HG02642 (cell line): Measurements from ENCODE around the gene DCK.
"Not testable (repeated sequence)": the region's sequence is repeated elsewhere in the genome, so short reads cannot be mapped to it uniquely, and the experiment has no call there.

Experiments
- ATAC-seq: cut with Tn5 transposase; IDR thresholded peaks from one replicate; pipeline ENCODE4 v1.9.1; 2021; ENCODE audit warnings: mild to moderate bottlenecking; ENCODE audit not compliant: unreplicated experiment, poor library complexity

DCK gene

GRCh38 chr4:70997546-70997945 lies 4.1 kb downstream of the DCK start:
- ATAC-seq = no peak

GRCh38 chr4:70999639-71000038 lies 6.2 kb downstream of the DCK start:
- ATAC-seq = not testable (repeated sequence)

GRCh38 chr4:71001363-71001762 lies 7.9 kb downstream of the DCK start:
- not testable (repeated sequence) for ATAC-seq

GRCh38 chr4:71004281-71004851 lies 10.9 kb downstream of the DCK start:
- ATAC-seq = peak; percentile 39

GRCh38 chr4:71005025-71005424 lies 11.6 kb downstream of the DCK start:
- ATAC-seq = not testable (repeated sequence)

- ATAC-seq = peak; percentile 84
Measured at GRCh38 chr4:71006203-71006907, 12.9 kb downstream of the DCK start.

- ATAC-seq = no peak
Measured at GRCh38 chr4:71008196-71008595, 14.7 kb downstream of the DCK start.

GRCh38 chr4:71009086-71009485 lies 15.6 kb downstream of the DCK start:
- ATAC-seq = no peak

GRCh38 chr4:71009890-71010588 lies 16.6 kb downstream of the DCK start:
- ATAC-seq = peak; percentile 49

GRCh38 chr4:71011451-71011850 lies 18.0 kb downstream of the DCK start:
- no peak for ATAC-seq

GRCh38 chr4:71017391-71017790 lies 23.9 kb downstream of the DCK start:
- ATAC-seq = not testable (repeated sequence)

GRCh38 chr4:71020611-71021010 lies 27.2 kb downstream of the DCK start:
- ATAC-seq = no peak

GRCh38 chr4:71025654-71026053 lies 32.2 kb downstream of the DCK start:
- no peak for ATAC-seq

GRCh38 chr4:71026086-71026485 lies 32.6 kb downstream of the DCK start:
- ATAC-seq = no peak

- no peak for ATAC-seq
Measured at GRCh38 chr4:71027611-71028010, 34.2 kb downstream of the DCK start.

GRCh38 chr4:71029504-71029903 lies 36.1 kb downstream of the DCK start:
- no peak for ATAC-seq

- ATAC-seq = not testable (repeated sequence)
Measured at GRCh38 chr4:71032106-71032505, 38.7 kb downstream of the DCK start.

GRCh38 chr4:71045256-71045655 lies 51.8 kb downstream of the DCK start:
- no peak for ATAC-seq

GRCh38 chr4:71049395-71049794 lies 55.9 kb downstream of the DCK start:
- ATAC-seq = no peak

- no peak for ATAC-seq
Measured at GRCh38 chr4:71050809-71051208, 57.4 kb downstream of the DCK start.

- no peak for ATAC-seq
Measured at GRCh38 chr4:71052034-71052433, 58.6 kb downstream of the DCK start.

- no peak for ATAC-seq
Measured at GRCh38 chr4:71052716-71053115, 59.3 kb downstream of the DCK start.
